ENCODE results near the gene FAM120B.

DNA sequence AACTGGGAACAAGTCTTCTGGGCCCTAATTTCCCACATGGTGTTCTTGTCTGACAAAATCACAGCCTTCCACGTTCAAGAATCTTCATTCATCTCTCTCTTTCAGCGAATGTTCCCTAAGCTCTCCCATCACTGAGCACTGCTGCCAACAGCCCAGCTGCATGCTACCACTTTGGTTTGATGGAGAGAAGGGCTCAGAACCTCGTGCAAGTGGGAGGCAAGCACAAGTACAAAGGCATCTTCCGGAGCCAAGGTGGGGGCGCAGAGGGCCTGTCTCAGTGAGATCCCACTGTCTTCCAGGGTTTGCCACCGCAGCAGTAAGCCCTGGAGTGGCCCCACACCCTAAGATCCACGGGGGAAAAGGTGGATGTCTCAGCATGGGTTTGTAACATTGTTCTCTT is 32.9 kb upstream of the FAM120B start:
- TF ChIP-seq POLR2A (IDR thresholded peaks at IDR 0.05; ENCODE audit: low read depth, low read length), result no peak
- TF ChIP-seq TAF1 (IDR thresholded peaks at IDR 0.05; ENCODE audit: low read depth, low read length), result no peak
- no peak for TF ChIP-seq SPI1 (IDR thresholded peaks at IDR 0.05; ENCODE audit: low read depth, low read length)
- TF ChIP-seq POLR2AphosphoS5 (IDR thresholded peaks at IDR 0.05; ENCODE audit: low read depth, low read length), result no peak
- no peak for TF ChIP-seq PAX5 (IDR thresholded peaks at IDR 0.05; ENCODE audit: insufficient read depth, low read length, severe bottlenecking)
- no peak for TF ChIP-seq POU2F2 (IDR thresholded peaks at IDR 0.05; ENCODE audit: low read depth, low read length)
